HG03457 (cell line): ENCODE measurements around the gene MRPL48.
"Not testable (repeated sequence)": the region's sequence is repeated elsewhere in the genome, so short reads cannot be mapped to it uniquely, and the experiment has no call there.

Source experiments
- ATAC-seq: cut with Tn5 transposase; IDR thresholded peaks from one replicate; pipeline ENCODE4 v1.9.1; 2021; ENCODE audit warnings: moderate number of reproducible peaks; ENCODE audit not compliant: unreplicated experiment

The MRPL48 gene

GRCh38 chr11:73787643-73788558, at the start of gene MRPL48:
TSS of gene MRPL48 (plus strand) at chr11:73787874. CDS start at chr11:73787972, 98 bp downstream.
- peak; percentile 80 for ATAC-seq

GRCh38 chr11:73743045-73743444, 44.6 kb upstream of the MRPL48 start:
- ATAC-seq: no peak

GRCh38 chr11:73746701-73747100, 41.0 kb upstream of the MRPL48 start:
- ATAC-seq: no peak

- no peak for ATAC-seq
Observed at GRCh38 chr11:73747762-73748161, 39.9 kb upstream of the MRPL48 start.

- ATAC-seq: no peak
Observed at GRCh38 chr11:73748300-73748699, 39.4 kb upstream of the MRPL48 start.

GRCh38 chr11:73749118-73749517, 38.6 kb upstream of the MRPL48 start:
- no peak for ATAC-seq

- ATAC-seq: no peak
Observed at GRCh38 chr11:73750228-73750627, 37.4 kb upstream of the MRPL48 start.

GRCh38 chr11:73750862-73751261, 36.8 kb upstream of the MRPL48 start:
- ATAC-seq: not testable (repeated sequence)

- no peak for ATAC-seq
Observed at GRCh38 chr11:73752216-73752867, 35.3 kb upstream of the MRPL48 start.

GRCh38 chr11:73752903-73753302, 34.8 kb upstream of the MRPL48 start:
- ATAC-seq: no peak

- no peak for ATAC-seq
Observed at GRCh38 chr11:73753938-73754337, 33.7 kb upstream of the MRPL48 start.

GRCh38 chr11:73755670-73756069, 32.0 kb upstream of the MRPL48 start:
- no peak for ATAC-seq

- ATAC-seq: no peak
Observed at GRCh38 chr11:73757598-73757997, 30.1 kb upstream of the MRPL48 start.

GRCh38 chr11:73758451-73758850, 29.2 kb upstream of the MRPL48 start:
- no peak for ATAC-seq

- ATAC-seq: no peak
Observed at GRCh38 chr11:73759610-73760134, 28.0 kb upstream of the MRPL48 start.

- peak; percentile 7 for ATAC-seq
Observed at GRCh38 chr11:73760135-73760678, 27.5 kb upstream of the MRPL48 start.

- peak; percentile 95 for ATAC-seq
Observed at GRCh38 chr11:73760679-73761402, 26.8 kb upstream of the MRPL48 start, which contains the start of gene RAB6A. TSS of gene RAB6A (minus strand) at chr11:73761074. CDS start at chr11:73760635, 439 bp downstream.

GRCh38 chr11:73761403-73761945, 26.2 kb upstream of the MRPL48 start:
- ATAC-seq: no peak

GRCh38 chr11:73762732-73763131, 24.9 kb upstream of the MRPL48 start:
- no peak for ATAC-seq

GRCh38 chr11:73766763-73767162, 20.9 kb upstream of the MRPL48 start:
- ATAC-seq: no peak
